C4-2B (cell line): ENCODE data around the gene SLC10A7.

Experiments used
- CTCF ChIP-seq: fragments of 450-650 bp; conservative IDR thresholded peaks from 2 replicates; pipeline ENCODE4 v1.5.1; 2017; ENCODE audit warnings: mild to moderate bottlenecking
- ZFX ChIP-seq: fragments of 450-650 bp; IDR thresholded peaks from 2 replicates; pipeline ENCODE4 v1.6.1; 2017

GRCh38 chr4:146446555-146446954 lies 75.2 kb downstream of the SLC10A7 start:
- no peak for TF ChIP-seq CTCF
- no peak for TF ChIP-seq ZFX
